Measurements from ENCODE around the gene RNU1-3.
A peak's percentile ranks its signal among the peaks of the same experiment; 100 is the strongest.
"Not testable (repeated sequence)": the region's sequence is repeated elsewhere in the genome, so short reads cannot be mapped to it uniquely, and the experiment has no call there.

The RNU1-3 gene

DNA sequence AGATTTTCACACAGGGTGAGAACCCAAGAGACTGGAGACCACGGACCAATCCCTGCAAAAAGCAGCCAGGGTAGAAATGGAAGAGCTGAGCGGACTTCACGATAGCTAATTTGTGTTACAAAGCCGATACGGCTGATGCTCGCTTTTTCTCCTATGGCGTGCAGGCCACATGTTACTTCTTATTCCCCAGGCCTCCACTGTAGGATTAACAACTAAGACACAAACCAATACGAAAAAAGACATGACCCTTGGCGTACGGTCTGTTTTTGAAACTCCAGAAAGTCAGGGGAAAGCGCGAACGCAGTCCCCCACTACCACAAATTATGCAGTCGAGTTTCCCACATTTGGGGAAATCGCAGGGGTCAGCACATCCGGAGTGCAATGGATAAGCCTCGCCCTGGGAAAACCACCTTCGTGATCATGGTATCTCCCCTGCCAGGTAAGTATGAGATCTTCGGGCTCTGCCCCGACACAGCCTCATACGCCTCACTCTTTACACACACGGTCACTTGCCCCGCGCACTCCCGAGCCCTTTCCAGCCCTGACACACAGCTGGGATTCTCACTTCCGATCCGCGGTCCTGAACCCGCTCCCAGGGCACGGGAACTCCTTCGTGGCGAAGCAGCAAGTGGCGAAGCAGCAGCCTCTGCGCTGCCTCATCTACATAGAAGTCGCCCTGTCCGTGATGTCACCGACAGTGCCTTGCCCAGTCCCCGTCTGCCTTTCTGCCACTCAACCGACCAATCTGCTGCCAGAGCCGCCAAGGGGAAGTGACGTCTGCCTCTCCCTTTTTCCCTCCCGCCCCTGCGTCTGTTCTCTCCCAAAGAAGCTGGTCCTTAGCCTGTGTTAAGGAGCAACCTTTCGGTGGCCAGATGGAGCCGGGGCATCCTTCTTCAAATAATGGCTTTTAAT is at the start of gene RNU1-3:
Gene RNU1-3, minus strand, starts transcription at position 447 of the 912 bp plus-strand sequence.
- peak; percentile 99 for FAIRE-seq

DNA sequence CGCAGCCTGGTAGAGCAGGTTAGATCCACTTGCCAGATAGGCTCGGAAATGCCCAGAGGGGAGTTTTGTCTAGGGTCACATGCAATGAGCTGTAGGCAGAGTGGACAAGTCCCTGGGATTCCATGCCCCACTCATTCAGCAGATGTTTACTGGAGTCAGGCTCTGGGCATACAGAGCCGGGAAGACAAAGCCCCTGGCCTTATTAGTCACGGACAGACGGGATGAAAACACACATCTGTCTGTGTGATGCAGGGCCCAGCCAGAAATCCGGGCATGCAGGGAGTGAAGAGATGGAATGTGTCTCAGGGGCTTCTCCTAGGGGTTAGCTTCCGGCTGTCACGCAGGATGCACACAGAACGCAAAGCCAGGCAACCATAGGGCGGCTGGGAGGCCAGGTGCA is 46.7 kb upstream of the RNU1-3 start:
- not testable (repeated sequence) for FAIRE-seq

DNA sequence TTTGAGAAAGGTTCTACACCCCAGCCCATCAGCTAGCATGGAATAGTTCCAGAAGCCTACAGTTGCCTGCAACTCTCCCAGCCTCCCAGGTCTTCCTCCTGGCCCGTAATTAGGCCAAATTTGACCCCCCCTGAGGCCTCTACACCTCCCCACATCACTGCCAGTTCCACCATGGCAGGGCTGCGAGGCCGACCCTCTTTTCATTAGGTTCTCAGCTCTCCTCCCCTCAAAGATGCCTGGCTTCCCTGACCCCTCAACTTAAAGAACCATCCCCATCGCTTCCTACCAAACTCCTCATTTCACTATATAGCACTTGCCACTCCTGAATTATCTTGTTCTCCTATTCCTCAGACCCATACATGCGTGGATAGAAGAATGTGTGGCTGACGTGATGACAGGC is 46.2 kb upstream of the RNU1-3 start:
- not testable (repeated sequence) for FAIRE-seq

DNA sequence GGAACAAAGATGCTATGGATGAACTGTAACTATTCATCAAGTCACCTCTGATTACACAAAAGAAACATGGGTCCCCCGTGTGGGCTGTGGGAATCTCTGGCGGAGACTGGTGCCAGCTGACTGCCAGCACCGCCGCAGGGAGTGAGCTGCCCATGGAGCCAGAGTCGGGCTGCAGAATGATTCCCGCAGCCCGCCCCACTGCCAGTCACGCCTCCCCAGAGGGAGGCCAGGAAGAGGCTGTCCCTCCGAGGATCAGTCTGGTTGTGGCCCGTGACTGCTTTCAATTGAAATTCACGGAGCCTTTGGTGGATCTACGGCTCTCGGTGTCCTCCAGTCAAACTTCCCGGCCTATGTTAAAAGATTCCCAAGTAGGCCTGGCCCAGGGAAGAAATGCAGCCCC is 45.8 kb upstream of the RNU1-3 start:
- not testable (repeated sequence) for FAIRE-seq

DNA sequence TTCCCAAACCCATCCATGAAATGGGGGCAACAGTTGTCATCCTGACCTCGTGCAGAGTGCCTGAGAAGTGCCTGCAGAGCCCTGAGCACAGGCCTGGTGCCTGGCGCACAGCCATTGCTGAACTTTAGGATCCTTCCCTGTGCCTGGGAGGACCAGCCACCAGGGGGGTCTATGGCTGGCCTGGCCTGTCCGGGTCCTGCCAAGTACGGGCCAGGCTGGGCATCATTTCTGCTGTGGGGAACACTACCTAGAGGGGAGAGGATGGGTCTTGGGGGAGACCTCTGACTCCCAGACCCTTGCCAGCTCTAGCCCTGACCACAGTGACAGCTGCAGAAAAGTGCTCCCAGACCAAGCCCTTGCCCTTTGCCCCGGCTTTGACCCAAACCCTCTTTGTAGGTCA is 45.4 kb upstream of the RNU1-3 start:
- FAIRE-seq, result not testable (repeated sequence)

DNA sequence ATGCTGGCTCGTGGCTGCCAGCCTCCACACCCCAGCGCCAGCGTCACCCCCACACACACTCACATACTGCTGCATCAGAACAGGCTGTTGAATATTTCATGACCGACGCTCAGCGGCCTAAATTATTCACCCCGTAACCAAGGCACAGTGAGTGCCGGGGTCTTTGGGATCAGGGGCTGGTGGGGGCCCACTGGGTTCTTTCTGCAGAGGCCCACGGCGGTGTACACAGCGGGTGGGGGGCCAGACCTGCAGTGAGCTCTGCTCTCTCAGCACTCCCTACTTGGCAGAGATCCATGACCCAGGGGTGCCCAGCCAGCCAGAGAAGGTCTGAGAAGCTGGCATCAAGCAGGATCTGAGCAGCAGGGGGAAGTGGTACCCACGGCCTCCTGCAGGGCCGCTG is 43.9 kb upstream of the RNU1-3 start:
- not testable (repeated sequence) for FAIRE-seq

DNA sequence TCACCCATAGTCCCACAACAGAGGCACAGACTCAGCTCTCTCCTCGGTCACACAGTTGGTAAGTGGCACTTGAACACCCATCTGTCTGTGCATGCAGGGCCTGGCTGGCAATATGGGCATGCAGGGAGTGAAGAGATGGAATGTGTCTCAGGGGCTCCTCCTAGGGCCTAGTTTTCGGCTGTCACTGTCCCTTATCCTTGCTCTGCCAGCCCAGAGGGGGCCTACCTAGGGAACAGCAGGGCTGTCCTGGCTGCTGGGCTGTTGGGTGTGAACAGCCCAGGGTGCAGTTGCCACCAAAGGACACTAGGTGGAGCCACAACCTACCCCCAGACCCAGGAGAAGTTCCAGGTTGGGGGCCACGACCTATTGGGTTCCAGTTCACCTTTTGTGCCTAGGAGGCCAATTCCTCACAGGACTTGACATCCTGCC is 42.9 kb upstream of the RNU1-3 start:
- not testable (repeated sequence) for FAIRE-seq

DNA sequence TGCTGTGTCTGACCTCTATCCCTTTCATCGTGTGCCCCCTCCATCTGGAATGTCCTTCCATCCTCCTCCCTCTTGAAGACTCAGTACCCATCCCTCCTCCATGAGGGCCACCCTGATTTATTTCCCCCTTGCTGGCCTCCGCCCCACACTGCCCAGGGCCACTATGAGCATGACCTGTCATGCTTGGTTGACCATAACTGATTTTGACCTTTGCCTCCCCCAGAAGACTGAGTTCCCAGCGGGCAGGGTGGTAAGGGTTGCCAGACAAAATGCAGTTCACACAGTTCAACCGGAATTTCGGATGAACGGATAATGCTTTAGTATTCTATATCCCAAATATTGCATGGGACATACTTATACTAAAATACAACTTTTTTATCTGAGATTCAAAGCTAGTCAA is 42.0 kb upstream of the RNU1-3 start:
- FAIRE-seq, result not testable (repeated sequence)

DNA sequence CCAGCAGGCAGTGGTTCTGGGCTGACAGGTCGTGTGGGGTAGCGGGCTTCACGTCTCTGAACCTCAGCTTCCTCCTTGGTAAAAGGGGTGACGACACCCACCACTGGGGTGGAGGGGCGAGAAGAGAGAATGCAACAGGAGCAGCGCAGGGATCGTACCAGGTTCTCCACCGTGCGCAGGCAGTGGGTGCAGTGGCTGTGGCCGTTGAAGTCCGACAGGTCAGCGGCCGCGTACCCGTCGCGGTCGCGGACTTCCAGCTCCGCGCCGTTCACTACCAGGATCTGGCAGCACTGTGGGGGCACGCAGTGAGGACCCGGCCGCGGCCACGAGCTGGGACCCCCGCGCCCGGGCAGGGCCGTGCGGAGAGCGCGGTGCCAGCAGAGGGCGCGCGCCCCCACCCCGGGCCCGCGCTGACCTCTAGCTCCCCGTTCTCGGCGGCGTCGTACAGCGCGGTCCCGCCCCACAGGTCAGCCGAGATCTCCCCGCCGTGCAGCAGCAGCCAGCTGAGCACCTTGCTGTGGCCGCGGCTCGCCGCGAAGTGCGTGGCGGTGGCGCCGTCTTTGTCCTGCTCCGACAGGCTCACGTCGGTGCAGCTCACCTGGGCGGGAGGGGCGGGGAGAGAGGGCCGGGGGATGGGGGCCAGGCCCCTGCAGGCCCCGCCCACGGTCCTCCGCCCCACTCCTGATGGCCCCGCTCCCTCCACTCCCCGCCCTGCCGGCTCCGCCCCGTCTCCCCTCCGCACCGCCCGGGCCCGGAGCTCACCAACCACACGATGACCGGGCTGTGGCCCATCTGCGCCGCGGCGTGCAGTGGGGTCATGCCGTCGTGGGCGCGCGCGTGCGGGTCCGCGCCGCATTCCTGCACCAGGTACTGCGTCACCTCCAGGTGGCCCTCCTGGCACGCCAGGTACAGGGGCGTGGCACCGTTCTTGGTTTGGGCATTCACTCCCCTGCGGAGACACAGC is 40.7 kb upstream of the RNU1-3 start:
- not testable (repeated sequence) for FAIRE-seq

DNA sequence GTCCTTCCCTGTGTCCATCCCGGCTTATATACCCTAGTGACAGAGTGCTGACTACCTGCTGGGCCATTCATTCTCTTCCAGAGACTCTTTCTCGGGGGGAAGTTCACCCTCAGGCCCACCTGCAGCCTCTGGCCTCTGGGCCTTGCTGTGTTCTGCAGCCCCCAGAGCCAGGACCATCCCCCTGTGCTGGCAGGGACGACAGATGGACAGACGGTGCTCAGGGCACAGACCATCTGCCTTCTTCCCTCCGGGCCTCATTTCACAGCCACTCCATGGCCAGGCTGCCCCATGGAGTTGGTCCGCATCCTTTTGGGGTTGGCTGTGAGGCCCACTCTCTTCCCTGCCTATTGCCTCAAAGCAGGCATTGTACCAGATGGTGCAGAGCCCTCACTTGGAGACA is 39.6 kb upstream of the RNU1-3 start:
- not testable (repeated sequence) for FAIRE-seq

DNA sequence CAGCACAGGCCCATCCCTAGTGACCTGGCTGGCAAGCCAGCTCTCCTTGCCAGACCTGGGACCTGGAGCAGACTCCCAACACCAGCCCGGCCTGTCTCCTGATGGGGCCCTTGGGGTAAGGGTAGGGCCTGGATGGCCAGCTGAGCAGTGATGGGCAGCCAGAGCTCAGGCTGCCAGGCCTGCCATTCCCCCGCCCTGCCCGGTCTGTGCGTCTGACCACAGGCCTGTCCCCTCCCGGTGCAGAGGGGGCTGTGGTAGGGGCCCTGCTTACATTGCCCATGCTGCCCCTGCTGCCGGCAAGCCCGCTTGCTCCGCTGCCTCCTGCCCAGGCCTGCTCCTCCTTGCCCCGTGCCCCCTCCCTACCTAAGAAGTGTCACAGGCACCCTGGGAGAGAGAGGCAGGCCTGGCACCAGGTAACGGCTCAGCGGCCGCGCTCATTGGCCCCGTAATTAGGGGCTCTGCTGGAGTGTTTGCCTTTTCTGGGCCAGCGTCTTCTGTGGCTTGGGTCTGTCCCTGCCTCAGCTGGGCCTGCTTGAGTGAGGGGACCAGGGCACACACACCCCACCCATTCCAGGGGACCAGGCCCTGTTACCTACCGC is 37.9 kb upstream of the RNU1-3 start:
- not testable (repeated sequence) for FAIRE-seq

DNA sequence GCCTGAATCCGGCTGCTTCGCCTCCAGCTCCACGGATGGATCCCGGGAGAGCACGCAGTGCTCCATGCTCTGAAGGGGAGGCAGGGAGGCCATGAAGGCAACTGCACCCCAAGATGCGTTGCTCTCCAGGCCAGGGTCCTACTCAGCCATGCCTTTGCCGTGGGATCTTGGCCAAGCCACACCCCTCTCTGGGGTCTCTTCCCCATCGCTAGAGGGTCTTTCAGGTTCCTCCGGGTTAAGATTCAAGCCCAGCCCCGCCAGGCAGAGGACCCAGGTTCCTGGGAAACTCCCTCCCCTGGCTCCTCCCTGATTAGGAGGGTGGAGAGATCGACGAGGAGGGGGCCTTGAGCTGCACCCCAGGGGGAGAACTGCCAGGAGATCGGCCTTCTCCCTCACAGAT is 37.3 kb upstream of the RNU1-3 start:
- FAIRE-seq, result not testable (repeated sequence)

DNA sequence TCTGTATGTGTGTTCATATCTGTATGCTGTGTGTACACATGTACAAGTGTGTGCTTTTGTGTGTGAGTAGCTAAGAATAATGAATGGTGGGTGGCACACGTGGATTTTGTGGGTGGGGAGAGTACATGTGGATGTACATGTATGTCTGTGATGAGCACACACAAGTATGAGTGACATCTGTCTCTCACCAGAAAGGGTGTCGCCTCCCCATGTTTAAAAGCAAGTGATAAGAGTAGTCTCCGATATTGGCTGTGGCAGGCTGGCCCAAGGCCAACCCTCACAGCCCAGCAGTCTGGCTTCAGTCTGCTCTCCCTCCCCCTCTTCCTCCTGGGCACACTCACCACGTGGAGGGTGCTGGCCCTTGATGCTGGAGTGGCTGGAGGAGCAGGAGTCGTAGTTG is 36.9 kb upstream of the RNU1-3 start:
- not testable (repeated sequence) for FAIRE-seq

DNA sequence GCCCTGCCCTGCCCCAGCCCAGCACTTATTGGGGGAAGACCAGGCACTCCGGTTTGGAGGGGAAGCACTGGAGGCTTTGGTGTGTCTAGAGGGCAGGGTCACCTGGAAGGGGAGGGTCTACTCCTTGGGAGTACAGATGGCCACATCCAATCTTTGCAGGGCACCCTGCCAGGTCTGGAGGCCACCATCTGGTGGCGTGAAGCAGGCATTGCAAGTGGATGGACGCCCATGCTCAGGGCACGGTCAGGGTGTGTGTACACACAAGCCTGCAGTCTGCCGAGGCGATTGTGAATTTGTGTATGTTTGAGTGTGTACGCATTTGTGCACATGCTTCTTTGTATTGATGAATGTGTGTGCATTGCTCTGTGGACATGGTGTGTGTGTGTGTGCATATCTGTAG is 36.4 kb upstream of the RNU1-3 start:
- peak; percentile 62 for FAIRE-seq

DNA sequence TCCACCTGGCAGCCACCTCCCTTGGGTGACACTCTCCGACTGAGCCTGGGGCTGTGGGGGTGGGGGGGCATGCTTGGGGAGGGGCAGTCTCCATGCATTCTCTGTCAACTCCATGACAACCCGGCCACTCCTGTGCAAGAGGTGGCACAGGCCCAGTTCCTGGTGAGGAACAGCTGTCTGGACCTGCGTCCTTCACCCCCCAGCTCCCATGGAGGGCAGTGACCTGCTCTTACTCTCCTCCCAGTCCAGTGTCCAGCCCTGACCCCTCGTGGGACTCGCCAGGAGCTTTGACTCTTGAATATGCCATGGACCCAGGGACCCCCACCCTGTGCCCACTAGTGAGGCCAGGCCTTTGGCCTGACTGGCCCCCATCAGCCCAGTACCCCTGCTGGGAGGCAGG is 35.5 kb upstream of the RNU1-3 start:
- FAIRE-seq, result not testable (repeated sequence)

DNA sequence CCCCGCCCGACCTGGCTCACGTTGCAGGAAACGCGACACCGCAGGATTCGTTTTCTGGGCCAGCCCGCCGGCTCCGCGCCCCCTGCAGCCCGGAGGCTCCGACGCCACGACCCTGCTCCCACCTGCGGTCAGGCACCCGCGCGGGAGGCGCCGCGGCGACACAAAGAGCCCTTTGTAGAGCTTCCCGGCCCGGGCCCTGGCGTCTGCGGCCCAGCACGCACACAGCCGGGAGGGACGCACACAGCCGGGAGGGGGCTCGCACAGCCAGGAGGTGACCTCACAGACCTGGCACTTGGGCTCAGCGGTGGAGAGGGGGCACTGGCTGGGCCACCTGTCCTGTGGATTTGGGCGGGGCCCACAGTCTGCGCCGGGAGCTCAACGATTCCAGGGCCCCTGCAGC is 34.4 kb upstream of the RNU1-3 start:
- not testable (repeated sequence) for FAIRE-seq

DNA sequence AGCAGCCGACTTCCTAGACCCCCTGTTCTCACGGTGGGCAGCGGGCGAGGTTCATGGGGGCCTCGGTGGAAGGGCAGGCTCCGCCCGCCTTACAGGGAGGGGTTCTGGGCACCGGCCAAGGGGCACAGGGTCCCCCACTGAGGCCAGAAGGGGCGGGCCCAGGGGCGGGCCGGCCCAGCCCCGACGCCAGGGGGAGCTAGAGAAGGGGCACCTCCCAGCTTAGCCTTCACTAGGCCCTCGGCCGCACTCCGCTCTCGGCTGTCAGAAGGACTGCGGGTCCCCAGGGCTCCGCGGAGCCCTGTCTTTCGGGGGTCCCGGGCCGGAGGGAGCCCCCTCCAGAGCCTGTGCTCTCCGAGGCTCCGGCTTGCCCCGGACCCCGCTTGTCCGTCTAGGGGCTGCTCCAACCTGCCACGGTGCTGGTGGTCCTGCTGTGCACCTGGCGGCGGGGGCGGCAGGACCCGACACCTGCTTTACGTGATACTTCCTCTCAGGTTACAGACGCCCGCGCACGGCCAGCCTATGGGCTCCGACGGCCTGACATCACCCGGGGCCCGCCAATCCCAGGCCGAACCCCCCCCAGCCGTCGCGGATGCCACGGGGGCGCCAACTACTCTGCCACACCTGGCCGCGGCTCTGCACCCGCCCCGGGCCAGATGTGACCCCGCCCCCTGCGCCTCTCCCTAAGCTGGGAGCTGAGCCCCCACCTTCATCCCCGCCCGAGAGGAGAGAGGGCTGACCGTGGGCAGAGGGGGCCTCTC is 33.6 kb upstream of the RNU1-3 start:
- FAIRE-seq, result not testable (repeated sequence)

DNA sequence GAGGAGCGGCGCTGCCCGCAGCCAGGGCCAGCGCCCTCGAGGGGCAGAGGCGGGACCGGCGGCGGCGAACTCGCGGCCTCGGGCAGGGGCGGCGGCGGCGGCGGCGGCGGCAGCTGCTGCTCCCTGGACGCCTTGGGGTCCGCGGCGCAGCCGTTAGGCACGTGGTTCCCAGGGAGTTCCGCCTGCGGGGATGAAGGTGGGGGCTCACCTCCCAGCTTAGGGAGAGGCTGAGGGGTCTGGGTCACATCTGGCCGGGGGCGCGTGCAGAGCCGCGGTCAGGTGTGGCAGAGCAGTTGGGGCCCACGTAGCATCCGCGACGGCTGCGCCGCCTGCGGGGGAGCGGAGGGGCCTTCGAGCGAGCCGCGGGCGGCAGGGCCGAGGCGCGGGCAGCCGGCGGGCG is 32.7 kb upstream of the RNU1-3 start:
- not testable (repeated sequence) for FAIRE-seq

DNA sequence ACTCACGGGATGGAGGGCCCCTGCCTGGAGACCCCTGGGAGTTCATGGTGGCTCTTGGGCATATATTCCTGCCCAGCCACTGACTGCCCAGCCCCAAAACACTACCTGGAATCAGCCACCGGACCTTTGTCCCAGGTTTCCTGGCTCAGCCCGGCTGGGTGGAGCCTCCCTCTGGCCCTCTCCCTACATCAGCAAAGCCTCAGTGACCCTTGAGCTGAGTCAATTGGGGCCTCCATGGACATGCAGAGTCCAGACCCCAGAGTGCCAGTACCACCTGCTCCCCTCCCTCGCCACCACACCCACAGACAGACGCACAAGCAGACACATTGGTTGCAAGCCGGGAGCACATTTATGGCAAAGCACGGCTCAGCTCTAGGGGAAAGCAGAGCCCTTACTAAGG is 30.4 kb upstream of the RNU1-3 start:
- FAIRE-seq, result not testable (repeated sequence)

DNA sequence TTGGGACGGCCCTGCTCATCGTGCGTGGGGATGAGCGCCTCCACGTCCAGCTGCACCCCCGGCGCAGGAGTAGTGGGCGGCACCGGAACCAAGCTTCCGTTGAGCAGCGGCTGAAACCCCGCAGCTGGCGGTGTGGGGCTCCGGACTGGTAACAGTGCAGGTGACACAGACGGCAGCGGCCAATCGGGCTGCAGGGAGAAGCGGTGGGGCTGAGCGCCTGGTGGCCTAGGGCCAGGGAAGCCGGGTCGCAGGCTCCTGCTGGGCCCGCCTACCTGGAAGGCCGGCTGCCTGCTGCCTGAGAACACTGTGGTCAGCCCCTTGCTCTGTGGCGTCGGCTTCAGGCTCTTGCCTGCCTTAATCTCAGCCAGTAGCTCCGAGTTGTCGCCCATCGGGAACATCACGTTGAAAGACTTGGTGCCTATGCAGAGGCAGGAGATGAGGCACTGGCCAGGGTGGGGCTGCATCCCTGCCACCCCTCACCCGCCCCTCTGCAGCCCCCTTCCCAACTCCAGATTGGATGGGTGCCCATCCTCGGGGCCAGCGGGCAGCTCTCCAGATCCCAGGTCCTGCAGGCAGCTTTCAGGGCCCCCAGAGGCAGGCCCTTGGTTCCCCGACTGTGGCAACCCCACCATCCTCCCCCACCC is 29.9 kb upstream of the RNU1-3 start:
- not testable (repeated sequence) for FAIRE-seq

DNA sequence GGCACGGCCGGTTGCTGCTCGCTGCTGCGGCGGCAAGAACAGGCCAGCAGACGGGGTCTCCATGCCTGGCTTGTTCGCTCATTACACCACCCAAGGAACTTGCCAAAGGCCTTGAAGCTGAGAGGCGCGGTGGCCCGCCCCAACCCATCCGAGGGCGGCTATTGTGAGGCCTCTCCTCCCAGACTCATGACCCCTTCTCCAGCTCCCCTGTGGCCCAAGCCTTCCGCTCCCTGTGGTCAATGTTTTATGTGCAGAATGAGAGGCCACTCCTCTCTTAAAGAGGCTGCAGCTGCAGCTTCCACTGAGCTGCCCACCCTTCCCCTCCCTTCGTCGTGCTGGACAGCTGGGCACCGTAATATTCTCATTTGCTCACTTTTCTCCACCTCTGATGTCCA is 27.6 kb upstream of the RNU1-3 start:
- FAIRE-seq, result not testable (repeated sequence)
